BE2C (cell line): Measurements from ENCODE around the gene ZCCHC2.

ENCODE experiments used
- DNase-seq: peaks from one replicate; pipeline ENCODE4 v3.0.0-alpha.2; 2020
- H3K27me3 ChIP-seq: fragments of 250-450 bp; sonication (Bioruptor Pico); 2 replicates; pipeline ENCODE4 v1.5.1; 2020; ENCODE audit warnings: mild to moderate bottlenecking
- H3K36me3 ChIP-seq: fragments of 250-450 bp; sonication (Bioruptor Pico); 2 replicates; pipeline ENCODE4 v1.5.1; 2020; ENCODE audit warnings: mild to moderate bottlenecking
- H3K4me1 ChIP-seq: fragments of 250-450 bp; sonication (Bioruptor Pico); 2 replicates; pipeline ENCODE4 v1.5.1; 2020
- H3K4me3 ChIP-seq: 2 replicates; pipeline ENCODE4 v1.5.1; 2011; ENCODE audit warnings: low read depth, low read length
- H3K9me3 ChIP-seq: fragments of 250-450 bp; sonication (Bioruptor Pico); 2 replicates; pipeline ENCODE4 v1.5.1; 2020
- CTCF ChIP-seq: IDR thresholded peaks from 2 replicates; pipeline ENCODE4 v1.5.1; 2012; ENCODE audit warnings: mild to moderate bottlenecking, low read depth, low read length

The ZCCHC2 gene

DNA sequence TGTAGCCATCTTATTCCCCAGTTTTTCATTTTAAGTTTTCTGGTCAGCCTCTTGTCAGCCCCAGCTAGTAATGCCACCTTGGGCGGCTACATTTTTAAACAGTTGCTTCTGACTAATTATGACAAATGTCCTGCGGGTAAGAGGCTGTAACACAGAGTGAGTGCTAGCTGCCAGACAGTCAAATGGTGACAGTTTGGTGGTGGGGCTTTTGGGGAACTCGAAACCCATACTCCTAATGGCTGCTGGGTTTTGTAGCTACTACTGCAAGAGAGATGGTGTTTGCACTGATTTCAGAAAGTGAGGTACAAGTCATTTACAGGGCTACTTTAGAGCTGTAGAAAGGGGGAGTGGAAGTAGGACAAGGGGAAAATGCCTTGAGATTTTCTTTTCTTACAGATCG, 48.2 kb downstream of the ZCCHC2 start:
- H3K4me3 ChIP-seq = no peak overlapping the region
- no peak for DNase-seq
- TF ChIP-seq CTCF = no peak
- H3K36me3 ChIP-seq = no peaks in the 10 kb centered on the region
- no peaks in the 10 kb centered on the region for H3K9me3 ChIP-seq
- H3K4me1 ChIP-seq = no peaks in the 10 kb centered on the region
- H3K27me3 ChIP-seq = no peaks in the 10 kb centered on the region

- Histone ChIP-seq H3K4me1 (no peaks in the 10 kb centered on the region), H3K9me3 (no peaks in the 10 kb centered on the region), H3K4me3 (no peak overlapping the region), H3K27me3 (no peaks in the 10 kb centered on the region), H3K36me3 (no peaks in the 10 kb centered on the region)
- TF ChIP-seq CTCF = no peak
- DNase-seq = no peak
Measured at GRCh38 chr18:62571648-62572047, 48.8 kb downstream of the ZCCHC2 start.

GRCh38 chr18:62572456-62572855, 49.6 kb downstream of the ZCCHC2 start:
- H3K4me3 ChIP-seq = no peak overlapping the region
- H3K4me1 ChIP-seq = no peaks in the 10 kb centered on the region
- no peaks in the 10 kb centered on the region for H3K27me3 ChIP-seq
- H3K9me3 ChIP-seq = no peaks in the 10 kb centered on the region
- no peak for DNase-seq
- H3K36me3 ChIP-seq = no peaks in the 10 kb centered on the region
- TF ChIP-seq CTCF = no peak

DNA sequence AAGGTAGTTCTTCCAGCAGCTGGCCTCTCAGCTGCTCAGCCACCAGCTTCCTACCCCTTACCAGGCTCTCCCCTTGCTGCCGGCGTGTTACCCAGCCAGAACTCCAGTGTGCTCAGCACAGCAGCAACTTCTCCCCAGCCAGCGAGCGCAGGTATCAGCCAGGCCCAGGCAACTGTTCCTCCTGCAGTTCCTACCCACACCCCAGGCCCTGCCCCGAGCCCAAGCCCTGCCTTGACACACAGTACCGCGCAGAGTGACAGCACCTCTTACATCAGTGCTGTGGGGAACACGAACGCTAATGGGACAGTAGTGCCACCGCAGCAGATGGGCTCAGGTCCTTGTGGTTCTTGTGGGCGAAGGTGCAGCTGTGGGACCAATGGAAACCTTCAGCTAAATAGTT, 52.0 kb downstream of the ZCCHC2 start:
- H3K27me3 ChIP-seq = no peaks in the 10 kb centered on the region
- H3K9me3 ChIP-seq = no peaks in the 10 kb centered on the region
- DNase-seq = no peak
- no peak for TF ChIP-seq CTCF
- no peaks in the 10 kb centered on the region for H3K4me1 ChIP-seq
- no peaks in the 10 kb centered on the region for H3K36me3 ChIP-seq
- H3K4me3 ChIP-seq = no peak overlapping the region

DNA sequence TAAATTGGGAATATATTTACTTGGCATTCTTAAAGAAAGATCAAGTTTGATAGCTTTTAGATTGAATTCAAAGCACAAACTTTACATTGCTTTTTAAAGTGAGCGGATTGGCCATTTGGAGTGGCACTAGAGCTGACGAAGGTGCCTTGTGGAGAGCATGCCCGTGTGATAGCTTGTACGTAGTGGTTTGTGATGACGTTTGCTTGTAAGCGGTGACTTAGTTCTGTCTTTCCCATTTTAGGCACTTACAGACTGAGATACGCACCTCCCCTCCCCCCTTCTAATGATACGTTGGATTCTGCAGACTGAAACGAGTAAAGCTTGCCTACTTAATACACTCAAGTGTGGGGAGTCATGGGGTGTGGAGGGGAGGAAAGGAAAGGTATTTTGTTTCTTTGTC, 53.4 kb downstream of the ZCCHC2 start:
- H3K9me3 ChIP-seq = no peaks in the 10 kb centered on the region
- no peak for DNase-seq
- H3K4me3 ChIP-seq = no peak overlapping the region
- TF ChIP-seq CTCF = no peak
- H3K27me3 ChIP-seq = no peaks in the 10 kb centered on the region
- H3K36me3 ChIP-seq = no peaks in the 10 kb centered on the region
- no peaks in the 10 kb centered on the region for H3K4me1 ChIP-seq

DNA sequence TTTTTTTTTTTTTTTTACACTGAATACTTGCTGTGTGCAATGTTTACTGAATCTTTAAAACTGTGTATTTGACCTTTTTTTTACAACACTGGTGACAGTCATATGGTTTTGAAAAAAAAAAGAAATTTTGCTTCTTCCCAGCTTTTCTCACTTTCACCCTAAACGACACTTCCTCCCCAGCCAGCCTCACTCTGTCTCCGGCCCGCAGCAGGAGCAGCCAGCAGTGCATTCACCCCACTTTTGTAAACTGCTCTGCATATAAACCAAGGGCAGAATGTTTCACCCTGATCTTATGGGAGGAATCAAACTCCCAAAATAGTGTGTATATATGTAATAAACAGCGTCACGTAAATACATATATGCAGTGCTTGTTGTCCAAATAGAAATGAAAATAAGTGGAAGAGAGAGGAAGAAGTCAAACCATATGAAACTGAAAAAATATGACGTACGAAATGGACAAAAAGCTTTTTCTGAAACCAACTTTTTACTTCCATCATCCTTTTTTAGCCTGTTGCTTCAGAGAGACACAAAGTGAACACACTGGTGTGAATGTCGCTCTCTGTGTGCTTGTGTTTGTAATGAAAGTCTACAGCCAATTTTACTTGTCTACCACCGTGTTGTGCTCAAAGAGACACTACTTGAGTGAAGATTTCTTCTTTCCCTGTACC, 54.2 kb downstream of the ZCCHC2 start:
- no peaks in the 10 kb centered on the region for H3K36me3 ChIP-seq

More for the DNA sequence above, 54.2 kb downstream of the ZCCHC2 start:
- TF ChIP-seq CTCF = no peak
- no peaks in the 10 kb centered on the region for H3K4me1 ChIP-seq
- DNase-seq = no peak
- H3K27me3 ChIP-seq = no peaks in the 10 kb centered on the region
- H3K9me3 ChIP-seq = no peaks in the 10 kb centered on the region
- no peak overlapping the region for H3K4me3 ChIP-seq
